ENCODE data around the gene RASGEF1B. TPM values are rescaled to one million over a fixed set of nuclear protein-coding genes. Genes with fewer than 3 reads are reported as not detected.

RASGEF1B gene
- total and polyA plus RNA-seq, 2 donors (not counting 3 experiments of a cell fraction or from before 2014, with no cell fraction given) = not detected

GRCh38 chr4:81466841-81467671 is 4.7 kb downstream of the RASGEF1B start:
- no peak overlapping the region for H3K27ac ChIP-seq (ENCODE audit: insufficient read depth, low read depth, low read length)
- H3K36me3 ChIP-seq (ENCODE audit: control insufficient read depth in 2 of 2, extremely low read depth in 1 of 2, insufficient read depth in 2 of 2, low read length in 2 of 2) = no peaks in the 10 kb centered on the region
- DNase-seq (ENCODE audit: low read depth, low spot score) = peak; percentile 68
- no peak for TF ChIP-seq FOS (IDR thresholded peaks at IDR 0.05; ENCODE audit: borderline replicate concordance, insufficient read depth, low read length)
- no peak for TF ChIP-seq MAX (IDR thresholded peaks at IDR 0.05; ENCODE audit: insufficient read depth, insufficient read length)
- no peak for TF ChIP-seq MYC (IDR thresholded peaks at IDR 0.05; ENCODE audit: low read depth, low read length)
- TF ChIP-seq JUN (IDR thresholded peaks at IDR 0.05; ENCODE audit: borderline replicate concordance, insufficient read depth, insufficient read length, low read depth) = no peak
- no peak for TF ChIP-seq EZH2 (IDR thresholded peaks at IDR 0.05; ENCODE audit: borderline replicate concordance, low read depth, low read length, severe bottlenecking)
- peak; percentile 71 to 78 for TF ChIP-seq CTCF (IDR thresholded peaks at IDR 0.05; ENCODE audit: extremely low read depth in 1 of 2, insufficient read depth in 1 of 2, low read depth in 1 of 2, low read length in 2 of 2)
- no peak for TF ChIP-seq POLR2A (IDR thresholded peaks at IDR 0.05; ENCODE audit: low read depth, low read length)
- no peak for TF ChIP-seq POLR2AphosphoS5 (IDR thresholded peaks at IDR 0.05; ENCODE audit: insufficient read depth, low read depth, low read length)
- peak; percentile 93 for FAIRE-seq
- peaks cover 9% of the 10 kb centered on the region for H3K4me1 ChIP-seq (ENCODE audit: control insufficient read depth, extremely low read depth, insufficient read depth, low read length)
- H3K4me2 ChIP-seq (ENCODE audit: insufficient read depth, low read length) = no peak overlapping the region
- no peaks in the 10 kb centered on the region for H3K9me3 ChIP-seq (replicated peaks; ENCODE audit: control insufficient read depth, insufficient read depth, low read length)
- peaks cover 22 to 26% of the 10 kb centered on the region in 2 experiments for H3K27me3 ChIP-seq (ENCODE audit: control insufficient read depth in 2 of 2, insufficient read depth in 2 of 2, low read length in 2 of 2)
- dilution Hi-C loops (cut with MboI; ENCODE audit: extremely low pct_ligation_motif_present, low sequenced_read_pairs) (no loop called here), intact Hi-C loops (cut with micrococcal nuclease) (loop anchor here (1.0 kb wide), 4 partner anchors 62 to 801 kb away; no protein-coding TSS in a partner anchor)
- H4K20me1 ChIP-seq (replicated peaks; ENCODE audit: control insufficient read depth, extremely low read depth, insufficient read depth, low read length) = no peaks in the 10 kb centered on the region
- no peaks in the 10 kb centered on the region for H3K79me2 ChIP-seq (ENCODE audit: control insufficient read depth, insufficient read depth, low read length)
- no peaks in the 10 kb centered on the region for H3K9me1 ChIP-seq (replicated peaks; ENCODE audit: control insufficient read depth, extremely low read depth, insufficient read depth, low read length)
- no TSS peak for BruUV-seq (replicated peaks)
- no peak overlapping the region for H2AFZ ChIP-seq (ENCODE audit: low read depth, low read length)
- no peak overlapping the region for H3K9ac ChIP-seq (replicated peaks; ENCODE audit: extremely low read depth, insufficient read depth, low read length)
- ChIA-PET POLR2A (no interaction called here), CTCF (interaction anchor here (0.6 to 4.4 kb wide), 44 partner anchors 9 to 1272 kb away, joined by 3 to 184 read pairs (median 4); no protein-coding TSS in a partner anchor)
- H3K4me3 ChIP-seq (replicated peaks in 1 of 3; ENCODE audit: insufficient read depth in 1 of 3, low read depth in 1 of 3, low read length in 3 of 3) = no peak overlapping the region

Measured in endothelial cell of umbilical vein (primary cell).